ENCODE measurements around the gene PCBP2.

The PCBP2 gene

DNA sequence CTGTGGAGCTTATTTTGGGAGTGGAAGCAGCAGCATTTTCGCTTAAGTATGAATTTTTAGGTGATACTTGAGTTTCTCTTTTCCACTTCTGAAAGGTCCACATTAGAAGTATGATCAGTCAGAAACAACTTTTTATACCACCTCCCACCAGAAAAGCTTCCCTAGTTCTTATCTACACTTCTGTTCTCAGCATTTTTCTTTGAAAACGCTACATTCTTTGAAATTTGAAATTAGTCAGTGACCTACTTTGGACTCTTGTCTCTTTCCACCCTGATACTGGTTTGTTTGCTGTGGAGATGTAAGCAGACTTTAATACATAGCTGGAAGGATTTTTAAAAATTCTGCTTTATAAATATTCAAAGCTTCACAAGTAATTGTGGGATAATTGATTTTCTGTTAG, 22.2 kb downstream of the PCBP2 start:
- no peak for DNase-seq

- DNase-seq = no peak
These were observed 22.9 kb downstream of the PCBP2 start for GRCh38 chr12:53474819-53475218.

- DNase-seq = peak; percentile 50
These were observed 24.9 kb downstream of the PCBP2 start for GRCh38 chr12:53476769-53477209.

DNA sequence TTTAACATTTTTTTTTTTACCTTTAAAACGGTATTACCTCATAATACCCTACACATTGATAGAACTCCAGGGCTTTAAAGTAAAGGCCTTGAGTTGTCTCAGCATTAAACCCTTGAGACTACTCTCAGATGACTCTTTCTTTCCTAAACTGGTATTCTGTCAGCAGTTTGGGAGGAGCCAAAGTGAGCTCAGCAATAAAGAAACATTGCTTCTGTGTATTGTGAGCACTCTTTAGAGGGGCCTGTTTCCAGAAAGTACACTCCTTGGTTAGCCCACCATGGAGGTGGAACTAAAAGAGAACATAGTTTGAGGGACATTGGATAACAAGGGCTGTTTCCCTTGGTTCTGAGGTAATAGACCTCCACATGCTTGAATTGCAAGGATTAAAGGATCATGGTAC, 27.0 kb downstream of the PCBP2 start:
- DNase-seq = no peak

GRCh38 chr12:53479331-53479730, 27.4 kb downstream of the PCBP2 start:
- no peak for DNase-seq

- DNase-seq = no peak
These were observed 28.9 kb downstream of the PCBP2 start for GRCh38 chr12:53480491-53481442.

- DNase-seq = peak; percentile 81
These were observed 29.6 kb downstream of the PCBP2 start for GRCh38 chr12:53481458-53481857.

DNA sequence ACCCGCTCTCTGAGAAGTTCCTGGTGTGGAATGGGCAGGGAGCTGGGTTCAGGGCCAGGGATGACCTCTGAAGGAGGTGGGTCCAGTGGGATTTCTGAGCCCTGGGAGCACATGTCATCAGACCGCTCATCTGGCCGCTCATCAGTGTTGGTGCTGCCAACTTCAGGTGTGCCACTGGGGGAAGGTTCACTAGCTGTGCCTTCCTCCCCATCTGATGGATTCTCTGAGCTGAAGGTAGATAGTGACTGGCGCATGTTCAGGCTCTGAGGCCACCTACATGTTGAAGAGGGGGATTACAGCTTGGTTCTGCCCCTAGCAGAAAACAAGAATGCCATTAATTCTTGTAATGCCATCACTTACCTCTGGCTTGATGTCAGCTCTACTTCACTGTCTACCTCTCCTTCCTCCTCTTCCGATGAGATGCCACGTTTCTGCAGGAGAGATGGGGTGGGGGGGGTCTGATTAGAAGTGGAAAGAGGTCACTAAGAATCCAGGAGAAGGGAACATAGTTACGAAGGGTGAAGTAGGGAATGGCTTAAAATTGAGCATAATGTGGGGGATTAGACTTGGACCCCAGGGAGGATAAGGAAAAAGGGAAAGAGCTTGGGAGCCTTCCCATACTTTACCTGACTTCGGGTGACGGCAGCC, 30.2 kb downstream of the PCBP2 start:
- DNase-seq = no peak

DNA sequence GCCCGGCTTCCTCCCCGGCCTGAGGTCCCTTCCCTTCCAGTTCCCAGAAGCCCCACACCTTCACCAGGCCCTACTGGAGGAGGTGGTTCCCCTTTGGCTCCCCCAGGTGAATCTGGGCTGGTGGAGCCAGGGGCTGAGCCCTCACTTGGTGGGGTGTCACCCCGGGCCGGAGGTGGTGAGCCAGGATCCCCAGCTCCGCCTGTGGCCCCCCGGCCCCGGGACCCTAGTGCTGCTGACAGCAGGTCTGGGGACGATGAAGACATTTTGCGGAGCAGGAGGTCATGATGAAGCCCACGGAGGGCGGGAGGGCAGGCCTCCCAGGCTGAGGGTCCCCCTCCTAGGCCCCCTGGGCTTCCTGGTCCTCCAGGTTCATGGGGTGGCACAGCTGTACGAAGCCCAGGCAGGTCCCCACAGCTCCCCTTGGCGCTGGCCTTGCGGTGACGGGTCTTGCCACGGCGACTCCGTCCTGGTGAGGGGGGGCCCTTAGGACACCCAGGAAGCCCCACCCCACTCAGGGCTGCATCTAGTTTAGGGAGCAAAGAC, 30.8 kb downstream of the PCBP2 start:
- DNase-seq = no peak

DNA sequence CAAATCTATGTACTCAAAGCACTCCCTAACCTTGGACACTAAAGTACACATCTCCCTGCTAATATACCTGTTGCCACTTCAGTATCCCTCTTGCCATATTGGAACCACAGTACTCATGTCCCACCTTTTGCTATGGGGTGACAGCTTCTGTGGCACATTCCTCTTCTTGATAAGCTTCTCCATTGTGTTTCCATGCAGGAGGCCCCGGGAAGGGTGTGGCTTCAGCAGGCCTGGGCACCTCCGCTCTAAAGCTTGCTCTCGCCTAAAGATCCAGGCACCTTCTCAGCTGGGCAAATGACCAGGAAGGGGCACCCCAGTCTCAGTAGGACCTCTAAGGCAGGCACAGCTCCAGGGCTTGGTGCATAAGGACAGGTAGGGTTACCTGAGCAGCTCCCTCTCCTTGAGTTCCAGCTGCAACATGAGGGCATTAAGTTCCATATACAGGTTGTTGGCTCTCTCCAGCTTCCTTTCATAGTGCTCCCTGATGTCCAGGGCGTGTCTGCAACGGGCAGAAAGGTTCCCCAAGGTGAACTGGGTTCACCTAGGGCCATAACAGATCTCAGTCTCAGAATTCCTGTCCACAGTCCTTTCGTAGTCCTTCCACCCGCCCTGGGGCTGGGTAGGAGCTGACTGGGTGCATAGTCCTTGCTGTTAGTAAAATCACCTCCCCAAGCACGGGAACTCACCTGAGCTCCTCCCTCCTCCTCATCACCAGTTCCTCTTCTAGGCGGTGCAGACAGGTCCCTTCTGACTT, 31.5 kb downstream of the PCBP2 start:
- no peak for DNase-seq

DNA sequence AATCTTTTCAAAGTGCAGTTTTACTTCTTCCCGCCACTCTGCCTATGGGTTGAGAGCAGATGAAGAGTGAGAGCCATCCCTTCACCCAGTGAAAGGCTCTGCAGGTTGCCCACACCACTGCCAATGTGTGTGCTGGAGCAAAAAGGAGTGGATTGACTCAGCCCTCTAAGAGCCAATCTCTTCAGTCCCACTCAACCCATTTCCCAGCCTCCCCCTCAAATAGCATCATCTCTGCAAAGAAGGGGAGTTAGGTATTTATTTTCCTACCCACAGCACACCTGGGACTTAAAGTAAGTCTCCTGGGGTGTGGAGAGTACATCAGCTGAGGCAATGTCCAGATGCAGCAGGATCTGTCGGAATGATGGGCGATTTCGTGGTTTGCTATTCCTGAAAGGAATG, 32.1 kb downstream of the PCBP2 start:
- no peak for DNase-seq

GRCh38 chr12:53484686-53485575, 33.0 kb downstream of the PCBP2 start:
- DNase-seq = peak; percentile 61

GRCh38 chr12:53485955-53486735, 34.2 kb downstream of the PCBP2 start:
- DNase-seq = no peak

DNA sequence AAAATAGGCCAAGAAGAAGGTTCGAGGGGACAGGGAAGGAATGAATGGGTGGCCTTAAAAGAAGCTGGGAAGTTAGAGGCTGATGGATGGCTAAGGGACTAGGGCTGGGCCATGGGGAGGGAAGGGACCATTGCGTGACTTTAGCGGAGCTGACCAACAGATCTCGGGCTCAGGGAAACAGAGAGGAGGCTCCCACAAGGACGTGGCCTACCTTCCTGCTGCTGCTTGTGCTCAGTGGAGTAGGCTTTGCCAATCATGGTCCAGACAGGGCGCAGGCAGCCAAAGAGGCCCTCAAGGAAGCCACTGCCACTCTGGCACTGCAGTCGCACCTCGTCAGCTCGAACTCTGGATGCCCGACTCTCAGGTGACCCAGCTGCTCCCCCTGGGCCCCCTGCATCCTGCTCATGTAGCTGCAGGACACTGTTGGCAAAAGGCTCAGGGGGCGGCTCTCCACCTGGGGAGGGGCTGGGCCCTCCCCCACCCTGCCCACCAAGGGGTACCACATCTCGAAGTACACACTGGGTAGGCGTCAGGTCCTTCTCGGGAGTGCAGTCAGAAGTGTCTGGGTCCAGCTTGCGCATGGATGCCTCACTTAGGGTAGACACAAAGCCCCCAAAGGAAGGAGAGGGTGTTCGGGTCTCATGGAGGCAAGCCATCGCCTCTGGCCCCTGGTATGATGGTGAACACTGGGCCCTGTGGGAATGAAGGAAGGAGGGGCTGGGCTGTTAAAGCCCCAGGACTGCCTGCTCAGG, 35.0 kb downstream of the PCBP2 start:
- no peak for DNase-seq

- no peak for DNase-seq
These were observed 37.5 kb downstream of the PCBP2 start for GRCh38 chr12:53489242-53489864.

DNA sequence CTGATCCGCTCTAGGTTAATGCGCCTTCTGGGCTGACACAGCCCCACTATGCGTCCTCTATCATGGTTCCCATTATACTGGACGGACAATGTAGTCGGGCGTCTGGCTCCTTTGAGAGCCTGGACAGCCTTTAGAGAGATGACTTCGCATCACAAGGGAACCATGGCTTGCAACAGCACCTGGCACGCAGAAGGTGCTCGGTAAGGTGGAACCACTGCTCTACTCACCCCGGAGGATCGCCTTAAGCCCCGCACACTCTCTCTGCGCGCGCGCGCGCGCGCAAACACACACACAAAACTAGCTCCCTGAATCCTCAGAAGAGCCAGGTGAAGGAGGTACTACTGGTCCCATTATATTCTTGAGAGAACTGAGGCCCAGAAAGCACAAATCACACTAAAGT, 40.3 kb downstream of the PCBP2 start:
- no peak for DNase-seq

DNA sequence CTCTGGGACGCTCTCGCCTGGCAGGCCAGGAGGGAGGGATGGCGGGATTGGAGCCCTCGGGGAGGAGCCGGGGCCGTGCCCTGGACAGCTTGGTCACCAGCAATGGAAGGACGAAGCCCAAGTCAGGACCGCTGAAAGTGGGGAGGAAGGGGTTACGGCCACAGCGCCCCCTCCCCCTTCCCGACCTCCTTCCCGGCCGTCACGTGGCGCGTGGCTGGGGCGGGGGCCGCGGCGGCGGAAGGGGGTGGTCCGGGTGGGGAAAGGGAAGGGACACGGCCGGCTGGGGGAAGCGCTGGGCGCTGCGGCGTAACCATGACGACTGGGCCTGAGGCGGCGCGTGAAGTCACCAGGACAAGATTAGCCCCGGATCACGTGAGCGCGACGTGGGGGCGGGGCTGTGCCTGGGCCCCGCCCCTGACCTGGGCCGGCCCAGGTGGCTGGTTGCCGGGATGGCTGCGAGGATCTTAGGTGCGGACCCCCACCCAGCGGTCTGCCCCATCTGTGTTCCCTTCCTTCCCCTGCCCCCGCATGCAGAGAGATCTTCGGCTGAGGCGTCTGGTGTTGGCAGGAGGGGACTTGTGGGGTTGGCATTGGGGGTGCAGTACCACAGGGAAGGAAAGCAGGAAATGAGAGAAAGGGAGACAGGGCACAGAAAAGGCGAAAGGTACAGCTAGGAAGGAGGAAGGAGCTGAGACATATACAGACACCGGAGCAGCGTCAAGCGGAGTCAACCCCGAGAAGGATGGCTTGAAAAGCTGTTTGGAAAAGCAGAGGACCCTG, 41.1 kb downstream of the PCBP2 start:
- DNase-seq = peak; percentile 88

GRCh38 chr12:53493610-53494391, 41.9 kb downstream of the PCBP2 start:
- no peak for DNase-seq
